ENCODE measurements around the gene NDUFS2.

DNA sequence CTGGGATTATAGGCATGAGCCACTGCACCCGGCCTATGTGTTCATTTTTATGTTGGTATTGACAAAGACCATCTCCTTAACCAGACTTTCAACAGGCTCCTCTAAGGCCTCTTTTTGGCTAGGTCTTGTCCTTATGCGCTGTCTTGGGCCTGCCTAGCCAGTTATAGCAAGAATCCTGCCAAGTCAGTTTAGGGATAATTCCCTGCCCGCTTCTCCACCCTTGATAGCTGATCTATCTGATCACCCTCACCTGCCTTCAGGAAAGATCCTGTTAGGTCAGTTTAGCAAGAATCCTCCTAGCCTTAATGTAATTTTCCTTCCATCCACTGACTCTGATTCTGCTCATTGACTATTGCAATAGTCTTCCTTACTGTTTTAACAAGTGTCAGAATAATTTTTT lies 22.5 kb upstream of the NDUFS2 start:
- TF ChIP-seq POLR2A (IDR thresholded peaks at IDR 0.05; ENCODE audit: low read depth, low read length), result no peak
- TF ChIP-seq POLR2AphosphoS5 (IDR thresholded peaks at IDR 0.05; ENCODE audit: low read depth, low read length), result no peak

Measured in GM12892 (cell line).